CD14-positive monocyte (primary cell): Measurements from ENCODE around the gene LMTK2. TPM values are rescaled to one million over a fixed set of nuclear protein-coding genes. Genes with fewer than 3 reads are reported as not detected.

ENCODE experiments used
- DNase-seq, 3 donors: peaks; one replicate each; pipeline ENCODE4 v3.0.0-alpha.2; 2011 to 2022
- H2AFZ ChIP-seq: 2 replicates; pipeline ENCODE4 v1.6.0; 2012; ENCODE audit warnings: mild to moderate bottlenecking, low read depth, low read length, inconsistent platforms; ENCODE audit not compliant: insufficient read depth, poor library complexity, severe bottlenecking
- H3K27ac ChIP-seq, 2 donors: 1 replicate in 1 of 2; 2 replicates in 1 of 2; pipeline ENCODE4 v1.5.1; 2012 to 2013; ENCODE audit warnings: low read length in 2 of 2, control low read depth in 1 of 2, inconsistent platforms in 1 of 2, low read depth in 1 of 2, mild to moderate bottlenecking in 1 of 2
- H3K27me3 ChIP-seq, 2 donors: one replicate each; pipeline versions ENCODE4 v1.6.0 to v1.6.1; 2011 to 2013; ENCODE audit warnings: low read length in 2 of 2; ENCODE audit not compliant: control insufficient read depth in 2 of 2, insufficient read depth in 2 of 2
- H3K36me3 ChIP-seq, 2 donors: replicated peaks in 1 of 2; 1 replicate in 1 of 2; 2 replicates in 1 of 2; pipeline versions ENCODE4 v1.5.1 to v1.6.1; 2012 to 2013; ENCODE audit warnings: low read length in 2 of 2, control low read depth in 1 of 2, inconsistent platforms in 1 of 2, mild to moderate bottlenecking in 1 of 2; ENCODE audit not compliant: insufficient read depth in 2 of 2, control insufficient read depth in 1 of 2
- H3K4me1 ChIP-seq, 2 donors: 1 replicate in 1 of 2; 2 replicates in 1 of 2; pipeline versions ENCODE4 v1.5.1 to v1.6.1; 2012 to 2013; ENCODE audit warnings: low read length in 2 of 2, control low read depth in 1 of 2, inconsistent platforms in 1 of 2, mild to moderate bottlenecking in 1 of 2, moderate library complexity in 1 of 2; ENCODE audit not compliant: insufficient read depth in 2 of 2, control insufficient read depth in 1 of 2
- H3K4me2 ChIP-seq: replicated peaks from 2 replicates; pipeline ENCODE3; 2012; ENCODE audit warnings: low read length, moderate library complexity, mild to moderate bottlenecking; ENCODE audit not compliant: poor library complexity, severe bottlenecking; ENCODE audit errors: extremely low read depth
- H3K4me3 ChIP-seq, 3 experiments: fragments of 200-600 bp in 1 of 3; sonication (generic) in 1 of 3; replicated peaks in 1 of 3; 1 replicate in 2 of 3; 2 replicates in 1 of 3; pipeline ENCODE4 v1.5.1; 2011 to 2013; ENCODE audit warnings: low read length in 3 of 3, mild to moderate bottlenecking in 3 of 3, control low read depth in 2 of 3, low read depth in 2 of 3, inconsistent platforms in 1 of 3, moderate library complexity in 1 of 3
- H3K79me2 ChIP-seq: 2 replicates; pipeline ENCODE4 v1.6.0; 2012; ENCODE audit warnings: mild to moderate bottlenecking, control low read depth, inconsistent platforms, low read length, moderate library complexity; ENCODE audit not compliant: insufficient read depth
- H3K9ac ChIP-seq: 2 replicates; pipeline ENCODE4 v1.6.0; 2017; ENCODE audit warnings: low read length, mild to moderate bottlenecking; ENCODE audit not compliant: insufficient read depth, poor library complexity, severe bottlenecking
- H3K9me3 ChIP-seq, 2 donors: replicated peaks in 1 of 2; 1 replicate in 1 of 2; 2 replicates in 1 of 2; pipeline versions ENCODE4 v1.5.1 to v1.6.1; 2012 to 2013; ENCODE audit warnings: low read length in 2 of 2, control low read depth in 1 of 2; ENCODE audit not compliant: control insufficient read depth in 1 of 2, insufficient read depth in 1 of 2
- H4K20me1 ChIP-seq: 2 replicates; pipeline ENCODE4 v1.6.0; 2012; ENCODE audit warnings: mild to moderate bottlenecking, low read length, control low read depth, moderate library complexity; ENCODE audit not compliant: insufficient read depth
- H3K27ac Mint-ChIP-seq, 7 donors: one replicate each; pipeline ENCODE4 v1.8.0; 2020; ENCODE audit warnings: mild to moderate bottlenecking in 7 of 7, mixed read lengths in 7 of 7, moderate library complexity in 6 of 7, inconsistent platforms in 2 of 7
- H3K27me3 Mint-ChIP-seq, 3 donors: one replicate each; pipeline ENCODE4 v1.8.0; 2021 to 2022; ENCODE audit warnings: low read depth in 3 of 3, mild to moderate bottlenecking in 3 of 3, mixed read lengths in 3 of 3, moderate library complexity in 3 of 3, inconsistent platforms in 1 of 3
- H3K36me3 Mint-ChIP-seq, 2 donors: one replicate each; pipeline ENCODE4 v1.8.0; 2020; ENCODE audit warnings: mixed read lengths in 2 of 2, inconsistent platforms in 1 of 2, mild to moderate bottlenecking in 1 of 2
- H3K4me1 Mint-ChIP-seq: one replicate; pipeline ENCODE4 v1.8.0; 2020; ENCODE audit warnings: mild to moderate bottlenecking, mixed read lengths
- H3K4me3 Mint-ChIP-seq, 2 donors: one replicate each; pipeline ENCODE4 v1.8.0; 2020; ENCODE audit warnings: mild to moderate bottlenecking in 2 of 2, mixed read lengths in 2 of 2, moderate library complexity in 1 of 2
- H3K9me3 Mint-ChIP-seq, 7 donors: one replicate each; pipeline ENCODE4 v1.8.0; 2020 to 2022; ENCODE audit warnings: mixed read lengths in 7 of 7, mild to moderate bottlenecking in 6 of 7, moderate library complexity in 6 of 7, inconsistent platforms in 2 of 7
- CTCF ChIP-seq: fragments of 200-600 bp; IDR thresholded peaks from one replicate; pipeline ENCODE4 v1.8.0; 2022; ENCODE audit warnings: antibody characterized with exemption, mild to moderate bottlenecking
- WGBS: methylation state at CpG from one replicate; pipeline ENCODE4 v1.1.5; 2013; ENCODE audit warnings: missing lambda C conversion rate; ENCODE audit not compliant: insufficient coverage; 5-methylcytosine and 5-hydroxymethylcytosine counted together
- intact Hi-C, 2 donors: fragments of 100-400 bp; cut with micrococcal nuclease; formaldehyde crosslinking; loops; one replicate each; pipeline versions ENCODE4 v1.15.0 to v1.15.1; 2023
- polyA plus RNA-seq, 3 donors: library from polyadenylated mRNA; depleted of rRNA in 1 of 3; unstranded in 2 of 3; stranded (reverse) in 1 of 3; fragments of 300-500 nt in 2 of 3; fragments of >200 nt in 1 of 3; fragmentation: Illumina TruSeq in 2 of 3; gene quantifications; 1 replicate in 2 of 3; 2 replicates in 1 of 3; pipeline ENCODE4 v1.2.3, GENCODE V29; 2012 to 2021

The LMTK2 gene
- polyA plus RNA-seq, 3 donors, result 1.7 to 9.2 (median 1.8) TPM

GRCh38 chr7:98224701-98225181, 118.1 kb downstream of the LMTK2 start:
- WGBS, result 98% methylated on average over 19 of the region's 21 CpGs

GRCh38 chr7:98225913-98226614, 119.4 kb downstream of the LMTK2 start:
- no peak overlapping the region for H3K4me3 ChIP-seq
- H3K36me3 ChIP-seq, result peaks cover 71 to 86% of the 10 kb centered on the region in 2 donors
- no peak overlapping the region for H2AFZ ChIP-seq
- Mint-ChIP-seq H3K27me3 (peaks cover 1 to 2% (median 2%) of the 10 kb centered on the region in 3 donors), H3K4me3 (no peak overlapping the region), H3K4me1 (no peaks in the 10 kb centered on the region), H3K27ac (no peak overlapping the region), H3K9me3 (peaks cover 0 to 3% (median 0%) of the 10 kb centered on the region in 7 donors), H3K36me3 (peaks cover 42 to 80% of the 10 kb centered on the region in 2 donors)
- no peak for DNase-seq
- WGBS, result 96% methylated on average over 12 of the region's 16 CpGs
- intact Hi-C loops, result no loop called here
- H3K9ac ChIP-seq, result no peak overlapping the region
- no peak overlapping the region for H3K4me2 ChIP-seq
- no peaks in the 10 kb centered on the region for H3K9me3 ChIP-seq
- H3K27ac ChIP-seq, result no peak overlapping the region
- H3K27me3 ChIP-seq, result no peaks in the 10 kb centered on the region
- no peaks in the 10 kb centered on the region for H3K79me2 ChIP-seq
- TF ChIP-seq CTCF, result no peak
- H4K20me1 ChIP-seq, result no peaks in the 10 kb centered on the region
- H3K4me1 ChIP-seq, result no peaks in the 10 kb centered on the region

More at GRCh38 chr7:98224701-98225181, 118.1 kb downstream of the LMTK2 start:
- no peak for DNase-seq
- H3K9ac ChIP-seq, result no peak overlapping the region
- peaks cover 1 to 2% (median 2%) of the 10 kb centered on the region in 3 donors for H3K27me3 Mint-ChIP-seq
- peaks cover 0 to 5% (median 0%) of the 10 kb centered on the region in 7 donors for H3K9me3 Mint-ChIP-seq
- H3K36me3 Mint-ChIP-seq, result peaks cover 34 to 78% of the 10 kb centered on the region in 2 donors
- no peak overlapping the region for H3K27ac ChIP-seq
- peaks cover 63 to 73% of the 10 kb centered on the region in 2 donors for H3K36me3 ChIP-seq
- intact Hi-C loops, result no loop called here
- no peaks in the 10 kb centered on the region for H3K27me3 ChIP-seq
- H3K9me3 ChIP-seq, result no peaks in the 10 kb centered on the region
- no peaks in the 10 kb centered on the region for H4K20me1 ChIP-seq
- H2AFZ ChIP-seq, result no peak overlapping the region
- H3K4me3 Mint-ChIP-seq, result no peak overlapping the region
- no peak overlapping the region for H3K27ac Mint-ChIP-seq
- TF ChIP-seq CTCF, result no peak
- H3K4me3 ChIP-seq, result no peak overlapping the region
- H3K79me2 ChIP-seq, result no peaks in the 10 kb centered on the region
- H3K4me2 ChIP-seq, result no peak overlapping the region
- H3K4me1 ChIP-seq, result no peaks in the 10 kb centered on the region
- H3K4me1 Mint-ChIP-seq, result no peaks in the 10 kb centered on the region
